Measurements from ENCODE around the gene KBTBD8. TPM values are rescaled to one million over a fixed set of nuclear protein-coding genes. Genes with fewer than 3 reads are reported as not detected.

Gene KBTBD8
- total and polyA plus RNA-seq, 2 donors (not counting 1 experiment from before 2014, with no cell fraction given): 1.1 to 2.3 TPM

- Histone ChIP-seq H3K4me1 (ENCODE audit: control insufficient read depth, extremely low read depth, insufficient read depth, low read length) (no peaks in the 10 kb centered on the region), H3K36me3 (ENCODE audit: control insufficient read depth, insufficient read depth, low read length) (no peaks in the 10 kb centered on the region), H2AFZ (ENCODE audit: low read length) (no peak overlapping the region), H3K27me3 (ENCODE audit: control insufficient read depth, insufficient read depth, low read length) (no peaks in the 10 kb centered on the region), H3K9me3 (ENCODE audit: control insufficient read depth, insufficient read depth, low read depth, low read length) (no peaks in the 10 kb centered on the region), H4K20me1 (ENCODE audit: control insufficient read depth, extremely low read depth, insufficient read depth, low read length) (no peaks in the 10 kb centered on the region), H3K9ac (ENCODE audit: insufficient read depth, low read length) (no peak overlapping the region), H3K4me2 (ENCODE audit: extremely low read depth, insufficient read depth, low read length) (no peak overlapping the region), H3K4me3 (replicated peaks in 1 of 4; ENCODE audit: control extremely low read depth in 1 of 4, insufficient read depth in 1 of 4, low read depth in 3 of 4, low read length in 4 of 4) (no peak overlapping the region), H3K79me2 (ENCODE audit: control insufficient read depth, insufficient read depth, low read length) (no peaks in the 10 kb centered on the region), H3K27ac (ENCODE audit: insufficient read depth, low read length) (no peak overlapping the region)
- TF ChIP-seq EZH2 (IDR thresholded peaks at IDR 0.05; ENCODE audit: low read length, missing control alignments): no peak
- no peak for TF ChIP-seq CTCF (conservative IDR thresholded peaks at IDR 0.05 in 1 of 2, IDR thresholded peaks at IDR 0.05 in 1 of 2; ENCODE audit: low read depth in 1 of 2, low read length in 2 of 2)
- peak in 1 of 2 donors; percentile 60 for DNase-seq (ENCODE audit: low read depth in 2 of 2)
These were observed 19.1 kb downstream of the KBTBD8 start for GRCh38 chr3:67017211-67017610.

GRCh38 chr3:67018105-67018788 is 20.1 kb downstream of the KBTBD8 start:
- Histone ChIP-seq H3K4me2 (ENCODE audit: extremely low read depth, insufficient read depth, low read length) (no peak overlapping the region), H2AFZ (ENCODE audit: low read length) (peak overlapping the region; percentile 25), H3K9me3 (ENCODE audit: control insufficient read depth, insufficient read depth, low read depth, low read length) (no peaks in the 10 kb centered on the region), H3K4me3 (replicated peaks in 1 of 4; ENCODE audit: control extremely low read depth in 1 of 4, insufficient read depth in 1 of 4, low read depth in 3 of 4, low read length in 4 of 4) (no peak overlapping the region), H3K36me3 (ENCODE audit: control insufficient read depth, insufficient read depth, low read length) (no peaks in the 10 kb centered on the region), H3K9ac (ENCODE audit: insufficient read depth, low read length) (no peak overlapping the region), H4K20me1 (ENCODE audit: control insufficient read depth, extremely low read depth, insufficient read depth, low read length) (no peaks in the 10 kb centered on the region), H3K4me1 (ENCODE audit: control insufficient read depth, extremely low read depth, insufficient read depth, low read length) (no peaks in the 10 kb centered on the region), H3K27me3 (ENCODE audit: control insufficient read depth, insufficient read depth, low read length) (peaks cover 2% of the 10 kb centered on the region), H3K79me2 (ENCODE audit: control insufficient read depth, insufficient read depth, low read length) (no peaks in the 10 kb centered on the region), H3K27ac (ENCODE audit: insufficient read depth, low read length) (no peak overlapping the region)
- TF ChIP-seq EZH2 (IDR thresholded peaks at IDR 0.05; ENCODE audit: low read length, missing control alignments) (no peak), CTCF (conservative IDR thresholded peaks at IDR 0.05 in 1 of 2, IDR thresholded peaks at IDR 0.05 in 1 of 2; ENCODE audit: low read depth in 1 of 2, low read length in 2 of 2) (no peak)
- peak in 1 of 2 donors; percentile 57 for DNase-seq (ENCODE audit: low read depth in 2 of 2)

GRCh38 chr3:67018789-67019526 is 20.9 kb downstream of the KBTBD8 start:
- H3K27me3 ChIP-seq (ENCODE audit: control insufficient read depth, insufficient read depth, low read length): peaks cover 2% of the 10 kb centered on the region
- no peaks in the 10 kb centered on the region for H3K4me1 ChIP-seq (ENCODE audit: control insufficient read depth, extremely low read depth, insufficient read depth, low read length)
- H3K27ac ChIP-seq (ENCODE audit: insufficient read depth, low read length): no peak overlapping the region
- H3K9me3 ChIP-seq (ENCODE audit: control insufficient read depth, insufficient read depth, low read depth, low read length): no peaks in the 10 kb centered on the region
- TF ChIP-seq CTCF (conservative IDR thresholded peaks at IDR 0.05 in 1 of 2, IDR thresholded peaks at IDR 0.05 in 1 of 2; ENCODE audit: low read depth in 1 of 2, low read length in 2 of 2) (no peak), EZH2 (IDR thresholded peaks at IDR 0.05; ENCODE audit: low read length, missing control alignments) (no peak)
- H3K4me3 ChIP-seq (replicated peaks in 1 of 4; ENCODE audit: control extremely low read depth in 1 of 4, insufficient read depth in 1 of 4, low read depth in 3 of 4, low read length in 4 of 4): no peak overlapping the region
- no peak overlapping the region for H3K9ac ChIP-seq (ENCODE audit: insufficient read depth, low read length)
- H3K36me3 ChIP-seq (ENCODE audit: control insufficient read depth, insufficient read depth, low read length): no peaks in the 10 kb centered on the region
- no peak overlapping the region for H2AFZ ChIP-seq (ENCODE audit: low read length)
- H3K4me2 ChIP-seq (ENCODE audit: extremely low read depth, insufficient read depth, low read length): no peak overlapping the region
- no peaks in the 10 kb centered on the region for H3K79me2 ChIP-seq (ENCODE audit: control insufficient read depth, insufficient read depth, low read length)
- no peak for DNase-seq (ENCODE audit: low read depth in 2 of 2)
- H4K20me1 ChIP-seq (ENCODE audit: control insufficient read depth, extremely low read depth, insufficient read depth, low read length): no peaks in the 10 kb centered on the region

Data from fibroblast of lung (primary cell).